ENCODE measurements around the gene CCL26. TPM values are rescaled to one million over a fixed set of nuclear protein-coding genes. Genes with fewer than 3 reads are reported as not detected.

CCL26 gene
- total RNA-seq, 1 donor from 2014 or later = not detected

- Mint-ChIP-seq H3K27ac (ENCODE audit: unreplicated experiment) (no peak overlapping the region), H3K9me3 (ENCODE audit: low read depth) (no peaks in the 10 kb centered on the region), H3K27me3 (ENCODE audit: low read depth) (no peaks in the 10 kb centered on the region), H3K4me1 (ENCODE audit: low read depth) (peaks cover 12% of the 10 kb centered on the region), H3K4me3 (ENCODE audit: unreplicated experiment) (no peak overlapping the region), H3K36me3 (ENCODE audit: low read depth) (peaks cover 1% of the 10 kb centered on the region)
- TF ChIP-seq CTCF (IDR thresholded peaks at IDR 0.05) = no peak
- peak; percentile 5 for DNase-seq (ENCODE audit: low spot score)
Observed at GRCh38 chr7:75721426-75721825, 50.6 kb downstream of the CCL26 start.

- Mint-ChIP-seq H3K4me1 (ENCODE audit: low read depth) (peaks cover 24% of the 10 kb centered on the region), H3K27ac (ENCODE audit: unreplicated experiment) (no peak overlapping the region), H3K4me3 (ENCODE audit: unreplicated experiment) (no peak overlapping the region), H3K36me3 (ENCODE audit: low read depth) (peaks cover 4% of the 10 kb centered on the region), H3K27me3 (ENCODE audit: low read depth) (no peaks in the 10 kb centered on the region), H3K9me3 (ENCODE audit: low read depth) (peaks cover 2% of the 10 kb centered on the region)
- peak; percentile 14 for DNase-seq (ENCODE audit: low spot score)
- TF ChIP-seq CTCF (IDR thresholded peaks at IDR 0.05) = no peak
Observed at GRCh38 chr7:75719626-75720025, 52.4 kb downstream of the CCL26 start.

Other genes starting within 250 kb of the CCL26 start
- gene HIP1, start 33.3 kb downstream of the CCL26 start, total RNA-seq = 45.0 to 87.6 TPM (median 46.6 TPM) in 3 replicates
- gene CCL24, start 41.6 kb upstream of the CCL26 start, total RNA-seq = not detected in 3 replicates
- gene RHBDD2, start 106.8 kb upstream of the CCL26 start, total RNA-seq = 32.0 to 35.6 TPM (median 33.8 TPM) in 3 replicates
- 53.8 to 62.2 TPM (median 55.6 TPM) in 3 replicates for gene POR, start 142.9 kb upstream of the CCL26 start, total RNA-seq
- 28.8 to 36.0 TPM (median 30.6 TPM) in 3 replicates for gene TMEM120A, start 222.4 kb upstream of the CCL26 start, total RNA-seq